Suprapubic skin (tissue), 4 donors: ENCODE measurements around the gene ATP5F1A. TPM values are rescaled to one million over a fixed set of nuclear protein-coding genes. Genes with fewer than 3 reads are reported as not detected.
"Not testable (repeated sequence)": the region's sequence is repeated elsewhere in the genome, so short reads cannot be mapped to it uniquely, and the experiment has no call there.

Experiments
- DNase-seq, 2 donors: peaks; one replicate each; pipeline ENCODE4 v3.0.0-alpha.2; 2019; ENCODE audit warnings: low spot score in 2 of 2
- H3K27ac ChIP-seq: fragments of 200-600 bp; sonication (generic); one replicate; pipeline ENCODE4 v1.5.1; 2019
- H3K27me3 ChIP-seq: fragments of 200-600 bp; sonication (generic); one replicate; pipeline ENCODE4 v1.5.1; 2019
- H3K36me3 ChIP-seq: fragments of 200-600 bp; sonication (generic); one replicate; pipeline ENCODE4 v1.5.1; 2019
- H3K4me1 ChIP-seq: fragments of 200-600 bp; sonication (generic); one replicate; pipeline ENCODE4 v1.5.1; 2019
- H3K4me3 ChIP-seq: fragments of 200-600 bp; sonication (generic); one replicate; pipeline ENCODE4 v1.5.1; 2019; ENCODE audit warnings: mild to moderate bottlenecking
- H3K9me3 ChIP-seq: fragments of 200-600 bp; sonication (generic); one replicate; pipeline ENCODE4 v1.5.1; 2019
- CTCF ChIP-seq, 2 donors: fragments of 200-600 bp in 1 of 2; fragments of 450-650 bp in 1 of 2; sonication (generic) in 1 of 2; IDR thresholded peaks; one replicate each; pipeline ENCODE4 v1.5.1; 2016 to 2019; ENCODE audit warnings: antibody characterized with exemption in 2 of 2, mild to moderate bottlenecking in 1 of 2, moderate library complexity in 1 of 2
- EP300 ChIP-seq: sonication (generic); formaldehyde crosslinking; IDR thresholded peaks from one replicate; pipeline ENCODE4 v1.6.1; 2017; ENCODE audit warnings: antibody characterized with exemption
- POLR2A ChIP-seq, 2 donors: fragments of 450-650 bp; IDR thresholded peaks; one replicate each; pipeline ENCODE4 v1.6.1; 2017; ENCODE audit warnings: antibody characterized with exemption in 2 of 2, mild to moderate bottlenecking in 2 of 2, moderate library complexity in 2 of 2
- POLR2AphosphoS5 ChIP-seq, 3 donors: sonication (generic); formaldehyde crosslinking; IDR thresholded peaks; one replicate each; pipeline ENCODE4 v1.6.1; 2017; ENCODE audit warnings: antibody characterized with exemption in 3 of 3
- WGBS: methylation state at CpG from one replicate; pipeline ENCODE4 v1.1.5; 2018; 5-methylcytosine and 5-hydroxymethylcytosine counted together
- total RNA-seq, 4 donors: library from RNA; depleted of rRNA; stranded (reverse); fragments of >200 nt; gene quantifications; one replicate each; pipeline ENCODE4 v1.1.0, GENCODE V29; 2016

Gene ATP5F1A
- total RNA-seq, 4 donors from 2014 or later = 250 to 584 (median 489) TPM

DNA sequence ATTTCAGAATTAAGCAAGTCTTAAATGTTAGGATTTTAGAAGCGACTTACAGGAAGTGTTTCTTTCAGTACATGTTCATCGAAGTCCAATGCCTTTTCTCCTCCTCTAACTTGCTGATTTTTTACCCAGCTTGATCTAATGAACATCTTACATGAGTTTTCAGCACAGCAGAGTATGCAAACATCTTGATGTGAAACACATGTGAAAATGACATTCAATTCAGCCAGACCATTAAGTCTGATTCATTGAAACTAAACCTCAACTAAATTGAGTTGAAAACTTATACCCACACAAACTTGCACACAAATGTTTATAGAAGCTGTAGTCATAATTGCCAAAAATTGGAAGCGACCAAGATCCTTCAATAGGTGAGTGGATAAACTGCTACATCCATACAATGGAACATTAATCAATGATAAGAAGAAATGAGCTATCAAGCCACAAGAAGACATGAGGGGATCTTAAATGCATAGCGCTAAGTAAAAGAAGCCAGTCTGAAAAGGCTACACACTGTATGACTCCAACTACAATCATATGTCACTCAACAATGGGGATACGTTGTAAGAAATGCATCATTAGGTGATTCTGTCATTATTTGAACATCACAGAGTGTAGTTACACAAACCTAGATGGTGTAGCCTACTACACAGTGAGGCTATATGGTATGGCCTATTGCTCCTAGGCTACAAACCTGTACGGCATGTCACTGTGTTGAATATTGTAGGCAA, 44.6 kb downstream of the ATP5F1A start:
- Histone ChIP-seq H3K36me3 (no peaks in the 10 kb centered on the region), H3K4me1 (peaks cover 8% of the 10 kb centered on the region), H3K9me3 (no peaks in the 10 kb centered on the region), H3K27me3 (no peaks in the 10 kb centered on the region), H3K27ac (no peak overlapping the region), H3K4me3 (no peak overlapping the region)
- 71% methylated on average over 6 of the region's 6 CpGs for WGBS
- no peak for DNase-seq
- TF ChIP-seq POLR2AphosphoS5 (IDR thresholded peaks at IDR 0.05) = no peak
- no peak for TF ChIP-seq POLR2A (IDR thresholded peaks at IDR 0.05)
- no peak for TF ChIP-seq CTCF (IDR thresholded peaks at IDR 0.05)
- no peak for TF ChIP-seq EP300

DNA sequence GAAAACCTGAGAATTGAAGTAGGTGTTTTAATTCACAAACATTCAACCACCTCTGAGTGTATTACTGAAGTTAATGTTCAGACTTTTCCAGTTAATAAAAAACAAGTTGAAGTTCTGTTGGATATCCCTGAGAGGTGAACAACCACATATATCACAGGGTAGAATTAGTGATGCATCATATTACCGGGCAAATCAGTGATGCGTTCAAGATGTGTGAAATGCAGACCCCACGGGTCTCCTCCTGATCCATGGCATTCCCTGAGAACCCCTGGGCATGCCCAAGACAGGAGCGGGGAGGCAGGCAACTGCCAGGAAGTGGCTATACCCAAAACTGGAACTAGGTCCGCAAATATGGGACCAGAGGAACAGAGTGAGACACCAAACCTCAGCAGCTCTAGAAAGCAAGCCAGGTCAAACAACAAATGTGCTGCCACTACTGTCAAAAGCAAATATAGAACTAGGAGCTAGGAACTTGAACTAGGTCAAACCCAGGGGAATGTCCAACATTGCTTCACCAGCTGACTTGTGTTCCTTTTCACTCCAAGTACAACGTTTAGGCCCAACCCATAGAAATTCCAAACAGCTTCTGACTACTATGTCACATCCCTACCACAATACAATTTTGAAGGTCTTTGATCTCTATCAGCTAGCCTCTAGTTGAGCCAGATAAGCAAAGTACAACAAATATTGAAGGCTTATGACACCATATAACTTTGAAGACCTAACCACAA, 46.2 kb downstream of the ATP5F1A start:
- Histone ChIP-seq H3K27ac (no peak overlapping the region), H3K4me1 (peaks cover 8% of the 10 kb centered on the region)
- DNase-seq = peak in 1 of 2 donors; percentile 31

GRCh38 chr18:46050268-46050667, 47.8 kb downstream of the ATP5F1A start:
- TF ChIP-seq POLR2A (IDR thresholded peaks at IDR 0.05) (no peak), CTCF (IDR thresholded peaks at IDR 0.05) (no peak), POLR2AphosphoS5 (IDR thresholded peaks at IDR 0.05) (no peak), EP300 (no peak)
- no peaks in the 10 kb centered on the region for H3K27me3 ChIP-seq
- H3K4me1 ChIP-seq = peaks cover 8% of the 10 kb centered on the region
- no peak overlapping the region for H3K4me3 ChIP-seq
- 95% methylated on average over 5 of the region's 5 CpGs for WGBS
- H3K36me3 ChIP-seq = no peaks in the 10 kb centered on the region
- no peak overlapping the region for H3K27ac ChIP-seq
- H3K9me3 ChIP-seq = no peaks in the 10 kb centered on the region
- DNase-seq = peak in 1 of 2 donors; percentile 49

More for the DNA sequence above, 46.2 kb downstream of the ATP5F1A start:
- Histone ChIP-seq H3K27me3 (no peaks in the 10 kb centered on the region), H3K4me3 (no peak overlapping the region), H3K36me3 (no peaks in the 10 kb centered on the region), H3K9me3 (no peaks in the 10 kb centered on the region)
- no peak for TF ChIP-seq CTCF (IDR thresholded peaks at IDR 0.05)
- TF ChIP-seq EP300 = no peak
- no peak for TF ChIP-seq POLR2AphosphoS5 (IDR thresholded peaks at IDR 0.05)
- 73% methylated on average over 6 of the region's 6 CpGs for WGBS

- no peaks in the 10 kb centered on the region for H3K9me3 ChIP-seq
- H3K4me3 ChIP-seq = no peak overlapping the region
- TF ChIP-seq POLR2AphosphoS5 (IDR thresholded peaks at IDR 0.05) (no peak), CTCF (IDR thresholded peaks at IDR 0.05) (no peak), POLR2A (IDR thresholded peaks at IDR 0.05) (no peak), EP300 (no peak)
- DNase-seq = no peak
- WGBS = 90% methylated on average over 1 of the region's 1 CpG
- peaks cover 8% of the 10 kb centered on the region for H3K4me1 ChIP-seq
- H3K36me3 ChIP-seq = no peaks in the 10 kb centered on the region
- no peak overlapping the region for H3K27ac ChIP-seq
- no peaks in the 10 kb centered on the region for H3K27me3 ChIP-seq
Measured at GRCh38 chr18:46048641-46049040, 49.5 kb downstream of the ATP5F1A start.

DNA sequence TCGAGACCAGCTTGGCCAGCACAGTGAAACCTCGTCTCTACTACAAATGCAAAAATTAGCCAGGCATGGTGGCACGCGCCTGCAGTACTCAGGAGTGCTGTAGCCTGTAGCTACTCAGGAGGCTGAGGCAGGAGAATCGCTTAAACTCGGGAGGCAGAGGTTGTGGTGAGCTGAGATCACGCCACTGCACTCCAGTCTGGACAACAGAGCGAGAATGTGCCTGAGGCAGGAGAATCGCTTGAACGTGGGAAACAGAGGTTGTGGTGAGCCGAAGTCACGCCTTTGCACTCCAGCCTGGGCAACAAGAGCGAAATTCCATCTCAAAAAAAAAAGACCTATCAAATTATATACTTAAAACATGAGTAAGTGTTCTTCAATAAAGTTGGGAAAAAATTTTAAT, 50.7 kb downstream of the ATP5F1A start:
- not testable (repeated sequence) for H3K27me3 ChIP-seq, H3K4me3 ChIP-seq, H3K36me3 ChIP-seq, H3K9me3 ChIP-seq, DNase-seq, H3K27ac ChIP-seq
- WGBS = 85% methylated on average over 13 of the region's 13 CpGs
- peaks cover 13% of the 10 kb centered on the region for H3K4me1 ChIP-seq
